H1 (cell line): ENCODE data around the gene NPPA. TPM values are rescaled to one million over a fixed set of nuclear protein-coding genes. Genes with fewer than 3 reads are reported as not detected.
A peak's percentile ranks its signal among the peaks of the same experiment; 100 is the strongest.

Source experiments
- CTCF ChIA-PET: fragments of 300-600 bp; sonication (Branson Sonifier 250); formaldehyde crosslinking; loops from one replicate; lab custom pipeline; 2021; ENCODE audit not compliant: partially characterized antibody; lab: Charles Lee
- POLR2A ChIA-PET: fragments of 300-600 bp; sonication (Branson Sonifier 250); formaldehyde crosslinking; loops from one replicate; lab custom pipeline; 2021; ENCODE audit warnings: inconsistent platforms; ENCODE audit not compliant: partially characterized antibody; lab: Charles Lee
- DNase-seq, 2 experiments: peaks; one replicate each; pipeline versions ENCODE4 v3.0.0 to v3.0.0-alpha.2; 2010 to 2022; ENCODE audit warnings: low spot score in 2 of 2, low read depth in 1 of 2, mixed read lengths in 1 of 2
- FAIRE-seq: peaks from 2 replicates; lab custom pipeline; 2011; peaks lifted over from hg19 to GRCh38; lab: Jason Lieb, UNC
- H2AFZ ChIP-seq: 2 replicates; pipeline ENCODE4 v1.8.1; 2012; ENCODE audit warnings: low read length, inconsistent platforms
- H2AK5ac ChIP-seq: 2 replicates; pipeline ENCODE4 v1.6.1; 2013; ENCODE audit warnings: low read depth, low read length
- H2BK120ac ChIP-seq: replicated peaks from 2 replicates; pipeline ENCODE3; 2013; ENCODE audit warnings: low read depth, low read length, inconsistent platforms
- H2BK12ac ChIP-seq: 2 replicates; pipeline ENCODE4 v1.6.1; 2013; ENCODE audit warnings: low read depth, low read length
- H2BK15ac ChIP-seq: 2 replicates; pipeline ENCODE4 v1.6.1; 2013; ENCODE audit warnings: low read length
- H2BK20ac ChIP-seq: 2 replicates; pipeline ENCODE4 v1.6.1; 2013; ENCODE audit warnings: low read length
- H2BK5ac ChIP-seq: 2 replicates; pipeline ENCODE4 v1.6.1; 2013; ENCODE audit warnings: low read depth, low read length
- H3K14ac ChIP-seq: 2 replicates; pipeline ENCODE4 v1.6.1; 2013; ENCODE audit warnings: inconsistent platforms; ENCODE audit not compliant: insufficient read length
- H3K18ac ChIP-seq: 2 replicates; pipeline ENCODE4 v1.6.1; 2013; ENCODE audit warnings: low read length; ENCODE audit errors: extremely low read depth
- H3K23ac ChIP-seq: 2 replicates; pipeline ENCODE4 v1.6.1; 2013; ENCODE audit warnings: inconsistent platforms; ENCODE audit not compliant: insufficient read length
- H3K23me2 ChIP-seq: 2 replicates; pipeline ENCODE4 v1.6.1; 2013; ENCODE audit warnings: low read depth, low read length
- H3K27ac ChIP-seq: 2 replicates; pipeline ENCODE4 v1.6.1; 2011; ENCODE audit warnings: low read depth, low read length, inconsistent platforms
- H3K27me3 ChIP-seq, 4 experiments: replicated peaks in 1 of 4; 1 replicate in 1 of 4; 2 replicates in 3 of 4; pipeline versions ENCODE4 v1.6.1 to v1.8.1; 2011 to 2013; ENCODE audit warnings: low read length in 3 of 4, mild to moderate bottlenecking in 3 of 4, inconsistent platforms in 2 of 4, mixed read lengths in 2 of 4, moderate library complexity in 1 of 4; ENCODE audit not compliant: control insufficient read depth in 3 of 4, insufficient read depth in 3 of 4; ENCODE audit errors: extremely low read depth in 1 of 4
- H3K36me3 ChIP-seq, 4 experiments: 2 replicates each; pipeline versions ENCODE4 v1.6.1 to v1.8.1; 2011 to 2013; ENCODE audit warnings: mild to moderate bottlenecking in 4 of 4, low read length in 3 of 4, moderate library complexity in 2 of 4, control low read depth in 1 of 4, inconsistent platforms in 1 of 4; ENCODE audit not compliant: insufficient read depth in 4 of 4, control insufficient read depth in 2 of 4
- H3K4ac ChIP-seq: replicated peaks from 2 replicates; pipeline ENCODE3; 2013; ENCODE audit warnings: low read length, low read depth, mixed read lengths, inconsistent platforms; ENCODE audit not compliant: insufficient read length
- H3K4me1 ChIP-seq, 4 experiments: replicated peaks in 1 of 4; 1 replicate in 1 of 4; 2 replicates in 3 of 4; pipeline versions ENCODE4 v1.6.1 to v1.8.1; 2011 to 2013; ENCODE audit warnings: low read length in 3 of 4, inconsistent platforms in 2 of 4, mixed read lengths in 1 of 4; ENCODE audit not compliant: insufficient read depth in 4 of 4, control insufficient read depth in 3 of 4
- H3K4me2 ChIP-seq, 2 experiments: 2 replicates each; pipeline versions ENCODE4 v1.6.1 to v1.8.1; 2011 to 2013; ENCODE audit warnings: low read depth in 2 of 2, low read length in 2 of 2, control low read depth in 1 of 2, inconsistent platforms in 1 of 2, mild to moderate bottlenecking in 1 of 2; ENCODE audit not compliant: insufficient read depth in 1 of 2
- H3K4me3 ChIP-seq, 4 experiments: fragments of 200-600, 300-600 bp in 1 of 4; sonication (generic), shearing (Covaris generic), sonication (Bioruptor Twin) in 1 of 4; 2 replicates each; pipeline versions ENCODE4 v1.5.1 to v1.8.1; 2011 to 2016; ENCODE audit warnings: low read length in 4 of 4, low read depth in 3 of 4, control low read depth in 2 of 4, inconsistent platforms in 2 of 4, mild to moderate bottlenecking in 2 of 4, mixed read lengths in 1 of 4, moderate library complexity in 1 of 4; ENCODE audit not compliant: insufficient read depth in 2 of 4; ENCODE audit errors: extremely low read depth in 1 of 4
- H3K56ac ChIP-seq: replicated peaks from 2 replicates; pipeline ENCODE3; 2013; ENCODE audit warnings: low read depth, mild to moderate bottlenecking, mixed read lengths, low read length, inconsistent platforms; ENCODE audit not compliant: insufficient read length
- H3K79me1 ChIP-seq: 2 replicates; pipeline ENCODE4 v1.6.1; 2013; ENCODE audit warnings: low read depth, low read length, control low read depth
- H3K79me2 ChIP-seq, 2 experiments: 2 replicates each; pipeline versions ENCODE4 v1.6.1 to v1.8.1; 2012 to 2013; ENCODE audit warnings: low read length in 2 of 2, mild to moderate bottlenecking in 2 of 2, inconsistent platforms in 1 of 2; ENCODE audit not compliant: insufficient read depth in 2 of 2, control insufficient read depth in 1 of 2
- H3K9ac ChIP-seq, 4 experiments: replicated peaks in 1 of 4; 1 replicate in 1 of 4; 2 replicates in 3 of 4; pipeline versions ENCODE4 v1.6.1 to v1.8.1; 2011 to 2013; ENCODE audit warnings: low read depth in 3 of 4, low read length in 3 of 4, control low read depth in 2 of 4, mild to moderate bottlenecking in 2 of 4, moderate library complexity in 2 of 4, inconsistent platforms in 1 of 4; ENCODE audit errors: extremely low read depth in 1 of 4
- H3K9me3 ChIP-seq, 2 experiments: 2 replicates each; pipeline versions ENCODE4 v1.6.1 to v1.8.1; 2012 to 2013; ENCODE audit warnings: mild to moderate bottlenecking in 2 of 2, moderate library complexity in 2 of 2, control low read depth in 1 of 2, inconsistent platforms in 1 of 2, low read depth in 1 of 2, low read length in 1 of 2, mixed read lengths in 1 of 2; ENCODE audit not compliant: insufficient read depth in 2 of 2
- H4K20me1 ChIP-seq, 2 experiments: replicated peaks in 1 of 2; 2 replicates each; pipeline versions ENCODE3 to v1.8.1; 2011 to 2013; ENCODE audit warnings: inconsistent platforms in 2 of 2, low read length in 2 of 2, mild to moderate bottlenecking in 1 of 2; ENCODE audit not compliant: insufficient read depth in 2 of 2, control insufficient read depth in 1 of 2
- H4K5ac ChIP-seq: 2 replicates; pipeline ENCODE4 v1.6.1; 2013; ENCODE audit warnings: low read length, low read depth, mixed read lengths, inconsistent platforms; ENCODE audit not compliant: insufficient read length
- H4K8ac ChIP-seq: 2 replicates; pipeline ENCODE4 v1.8.0; 2013; ENCODE audit warnings: mild to moderate bottlenecking, moderate library complexity, low read length, inconsistent platforms; ENCODE audit not compliant: insufficient read depth; ENCODE audit errors: extremely low read depth
- H4K91ac ChIP-seq: replicated peaks from 2 replicates; pipeline ENCODE3; 2013; ENCODE audit warnings: low read length, mixed read lengths, inconsistent platforms; ENCODE audit not compliant: insufficient read length
- RBBP5 ChIP-seq: IDR thresholded peaks from 2 replicates; pipeline ENCODE4 v1.7.1; 2012; ENCODE audit warnings: low read depth, mild to moderate bottlenecking, inconsistent platforms, low read length, moderate library complexity, borderline replicate concordance
- SUZ12 ChIP-seq: fragments of 200-600 bp; sonication (generic); IDR thresholded peaks from 2 replicates; pipeline ENCODE4 v1.6.1; 2012; ENCODE audit warnings: mild to moderate bottlenecking, inconsistent platforms, low read length, moderate library complexity, mixed read lengths
- WGBS, 2 experiments: shearing (Covaris generic) in 1 of 2; methylation state at CpG; one replicate each; pipeline versions ENCODE4 v1.1.6 to v1.1.7; 2013 to 2015; ENCODE audit warnings: low lambda C conversion rate in 2 of 2, mixed read lengths in 2 of 2, inconsistent platforms in 1 of 2, low coverage in 1 of 2, missing lambda C conversion rate in 1 of 2; ENCODE audit not compliant: insufficient replicate concordance in 2 of 2, insufficient coverage in 1 of 2, insufficient read length in 1 of 2; ENCODE audit errors: extremely low coverage in 1 of 2, missing lambda C conversion rate in 1 of 2; 5-methylcytosine and 5-hydroxymethylcytosine counted together
- polyA plus RNA-seq, 7 experiments: library from polyadenylated mRNA; depleted of rRNA in 3 of 7; stranded (reverse) in 5 of 7; unstranded in 2 of 7; fragments of >200 nt in 5 of 7; fragments of 200-250 nt in 2 of 7; gene quantifications; 1 replicate in 5 of 7; 2 replicates in 1 of 7; 4 replicates in 1 of 7; pipeline versions ENCODE4 v1.2.1 to v1.2.3, GENCODE V29; 2011 to 2013; ENCODE audit warnings: missing spikeins in 2 of 7, mixed read lengths in 2 of 7
- total RNA-seq: library from RNA; stranded (reverse); fragmentation: NEBNext Ultra II Directional; extraction: Animal tissue kit (Norgen Biotek cat#: 25700); gene quantifications from 2 replicates; pipeline ENCODE4 v1.2.1, GENCODE V29; 2021

Gene NPPA
- total and polyA plus RNA-seq, 2 of the 8 experiments (the other 6 are each of a cell fraction or from before 2014, with no cell fraction given) = not detected

DNA sequence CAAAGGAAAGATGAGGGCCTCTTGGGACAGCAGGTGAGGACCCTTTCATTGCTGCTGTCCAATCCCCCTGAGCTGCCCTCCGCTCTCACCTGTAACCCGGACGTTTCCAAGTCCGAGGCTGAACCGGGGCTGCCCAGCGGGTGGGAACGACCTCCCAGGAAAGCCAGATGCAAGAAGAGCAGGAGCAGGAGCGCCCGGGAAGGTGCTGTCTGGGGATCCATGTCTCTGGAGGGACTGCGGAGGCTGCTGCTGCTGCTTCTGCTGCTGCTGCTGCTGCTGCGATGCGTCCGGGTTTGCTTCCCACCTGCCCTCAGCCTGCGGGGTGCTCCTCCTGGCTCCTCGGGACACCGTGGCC lies 11.0 kb upstream of the NPPA start, which contains the start of gene NPPB:
NPPB (minus strand) TSS at position 333 of the 355 bp plus-strand sequence; CDS start at position 221, 112 bp downstream.
- no peaks in the 10 kb centered on the region for H3K79me1 ChIP-seq
- H2BK20ac ChIP-seq = no peak within 1 kb of the TSS
- peak within 1 kb of the TSS; percentile 36 to 69 for H3K4me2 ChIP-seq
- FAIRE-seq = no peak
- H4K91ac ChIP-seq = no peak within 1 kb of the TSS
- POLR2A ChIA-PET = interaction anchor here (1.2 to 9.0 kb wide), 2 partner anchors 11 to 50 kb away, joined by 6 to 81 read pairs; partner anchors contain the start of gene NPPA
- H2BK12ac ChIP-seq = no peak within 1 kb of the TSS
- H3K14ac ChIP-seq = no peak within 1 kb of the TSS
- H2BK120ac ChIP-seq = no peak within 1 kb of the TSS
- H3K36me3 ChIP-seq = no peaks in the 10 kb centered on the region
- whole genome bisulfite sequencing, 2 experiments = 38% methylated on average over 16 of the region's 16 CpGs; no CpG with 5 or more reads in 1 of the 2 experiments
- no peak within 1 kb of the TSS for H2BK5ac ChIP-seq
- no peak within 1 kb of the TSS for H3K23ac ChIP-seq
- no peaks in the 10 kb centered on the region for H3K79me2 ChIP-seq
- no peak within 1 kb of the TSS for H3K18ac ChIP-seq
- TF ChIP-seq RBBP5 (no peak), SUZ12 (peak; percentile 33; the same call in 1 of the 2 replicates)
- H2AK5ac ChIP-seq = no peak within 1 kb of the TSS
- peaks cover 0 to 22% (median 13%) of the 10 kb centered on the region in 4 experiments; a peak in 6 of 7 replicates for H3K27me3 ChIP-seq
- no peak within 1 kb of the TSS for H2BK15ac ChIP-seq
- no peak within 1 kb of the TSS for H4K5ac ChIP-seq
- H3K4ac ChIP-seq = no peak within 1 kb of the TSS
- peaks cover 3% of the 10 kb centered on the region; the same call in 1 of the 2 replicates for H3K23me2 ChIP-seq
- H3K4me3 ChIP-seq = peak within 1 kb of the TSS in 3 of 4 experiments; percentile 3 to 51 (median 14); a peak in 4 of 8 replicates
- H2AFZ ChIP-seq = no peak within 1 kb of the TSS
- H3K27ac ChIP-seq = no peak within 1 kb of the TSS
- CTCF ChIA-PET = interaction anchor here (0.6 to 3.4 kb wide), 5 partner anchors 8 to 109 kb away, joined by 3 to 18 read pairs (median 4); partner anchors contain the start of gene NPPA
- H4K8ac ChIP-seq = no peak within 1 kb of the TSS; the same call in 1 of the 2 replicates
- no peak within 1 kb of the TSS for H3K56ac ChIP-seq
- peaks cover 0 to 4% of the 10 kb centered on the region in 2 experiments for H4K20me1 ChIP-seq
- no peak for DNase-seq
- H3K9me3 ChIP-seq = no peaks in the 10 kb centered on the region
- H3K4me1 ChIP-seq = peaks cover 0 to 3% (median 1%) of the 10 kb centered on the region in 4 experiments; a peak in 1 of 7 replicates
- no peak within 1 kb of the TSS for H3K9ac ChIP-seq
